Testis (tissue), 2 donors: ENCODE measurements around the gene SLC12A2.

Experiments used
- POLR2A ChIP-seq: fragments of 450-650 bp; IDR thresholded peaks from one replicate; pipeline ENCODE4 v1.6.1; 2017; ENCODE audit warnings: antibody characterized with exemption, mild to moderate bottlenecking, moderate library complexity
- TF ChIP-seq, protein P1 (sequence below), 3 experiments: fragments of 450-650 bp in 2 of 3; fragments of 200-600 bp in 1 of 3; sonication (generic) in 1 of 3; IDR thresholded peaks; one replicate each; pipeline ENCODE4 v1.5.1; 2016 to 2019; ENCODE audit warnings: antibody characterized with exemption in 3 of 3, mild to moderate bottlenecking in 2 of 3, moderate library complexity in 1 of 3

DNA sequence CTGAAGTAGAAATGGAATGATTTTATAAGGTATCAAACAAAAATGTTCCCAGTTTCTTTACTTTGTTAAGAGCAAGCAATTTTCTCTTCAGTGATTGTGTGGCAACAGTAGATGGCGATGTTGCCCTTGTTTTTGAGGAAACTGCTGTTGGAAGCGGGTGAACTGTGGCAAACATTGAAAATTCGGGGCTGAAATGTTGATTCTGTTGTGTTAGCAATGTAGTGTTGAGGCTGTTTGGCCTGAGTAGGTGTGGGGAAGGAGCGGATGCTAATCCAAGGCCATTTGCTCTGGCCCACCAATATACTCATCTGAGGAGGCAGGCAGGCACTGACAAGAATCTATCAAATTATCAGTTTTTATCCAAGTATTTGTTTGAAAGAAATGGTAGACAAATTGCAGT is 129.8 kb downstream of the SLC12A2 start:
- TF ChIP-seq POLR2A: no peak
- TF ChIP-seq, protein P1, sequence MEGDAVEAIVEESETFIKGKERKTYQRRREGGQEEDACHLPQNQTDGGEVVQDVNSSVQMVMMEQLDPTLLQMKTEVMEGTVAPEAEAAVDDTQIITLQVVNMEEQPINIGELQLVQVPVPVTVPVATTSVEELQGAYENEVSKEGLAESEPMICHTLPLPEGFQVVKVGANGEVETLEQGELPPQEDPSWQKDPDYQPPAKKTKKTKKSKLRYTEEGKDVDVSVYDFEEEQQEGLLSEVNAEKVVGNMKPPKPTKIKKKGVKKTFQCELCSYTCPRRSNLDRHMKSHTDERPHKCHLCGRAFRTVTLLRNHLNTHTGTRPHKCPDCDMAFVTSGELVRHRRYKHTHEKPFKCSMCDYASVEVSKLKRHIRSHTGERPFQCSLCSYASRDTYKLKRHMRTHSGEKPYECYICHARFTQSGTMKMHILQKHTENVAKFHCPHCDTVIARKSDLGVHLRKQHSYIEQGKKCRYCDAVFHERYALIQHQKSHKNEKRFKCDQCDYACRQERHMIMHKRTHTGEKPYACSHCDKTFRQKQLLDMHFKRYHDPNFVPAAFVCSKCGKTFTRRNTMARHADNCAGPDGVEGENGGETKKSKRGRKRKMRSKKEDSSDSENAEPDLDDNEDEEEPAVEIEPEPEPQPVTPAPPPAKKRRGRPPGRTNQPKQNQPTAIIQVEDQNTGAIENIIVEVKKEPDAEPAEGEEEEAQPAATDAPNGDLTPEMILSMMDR (IDR thresholded peaks at IDR 0.05): peak; percentile 53 to 71 (median 58)
